ENCODE results near the gene PGRMC2. TPM values are rescaled to one million over a fixed set of nuclear protein-coding genes. Genes with fewer than 3 reads are reported as not detected.

PGRMC2 gene
- total and polyA plus RNA-seq, 9 donors: 18.3 to 75.4 (median 61.9) TPM

DNA sequence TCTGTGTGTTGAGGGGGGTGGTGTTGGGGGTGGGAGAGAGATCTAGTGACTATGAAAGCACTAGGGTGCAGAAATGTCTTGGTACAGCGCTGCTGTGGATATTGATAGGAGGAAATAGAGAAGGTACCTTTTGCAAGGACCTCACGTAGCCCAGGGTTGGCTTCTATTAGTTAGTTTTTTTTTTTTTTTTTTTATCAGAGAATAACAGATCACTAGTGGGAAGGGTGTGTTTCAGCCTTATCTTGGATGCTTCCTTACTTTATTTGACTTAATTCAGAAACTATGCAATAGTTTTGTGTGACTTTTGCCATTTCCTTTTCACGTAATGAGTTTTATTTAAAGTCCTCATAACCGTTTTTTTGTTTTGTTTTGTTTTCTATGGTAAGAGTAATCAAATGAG, 16.4 kb upstream of the PGRMC2 start:
- WGBS (ENCODE audit: insufficient coverage): no CpG with 5 or more reads among the region's 4 CpGs
- Histone ChIP-seq H3K4me3 (ENCODE audit: low read length) (no peak overlapping the region), H3K4me1 (ENCODE audit: control insufficient read depth, insufficient read depth, low read length) (no peaks in the 10 kb centered on the region), H3K27ac (ENCODE audit: low read length) (no peak overlapping the region), H3K27me3 (ENCODE audit: control insufficient read depth, insufficient read depth, low read length) (no peaks in the 10 kb centered on the region), H3K36me3 (ENCODE audit: control insufficient read depth, insufficient read depth, low read length) (no peaks in the 10 kb centered on the region), H3K9me3 (replicated peaks; ENCODE audit: control insufficient read depth, low read depth, low read length) (no peaks in the 10 kb centered on the region)
- DNase-seq: no peak

DNA sequence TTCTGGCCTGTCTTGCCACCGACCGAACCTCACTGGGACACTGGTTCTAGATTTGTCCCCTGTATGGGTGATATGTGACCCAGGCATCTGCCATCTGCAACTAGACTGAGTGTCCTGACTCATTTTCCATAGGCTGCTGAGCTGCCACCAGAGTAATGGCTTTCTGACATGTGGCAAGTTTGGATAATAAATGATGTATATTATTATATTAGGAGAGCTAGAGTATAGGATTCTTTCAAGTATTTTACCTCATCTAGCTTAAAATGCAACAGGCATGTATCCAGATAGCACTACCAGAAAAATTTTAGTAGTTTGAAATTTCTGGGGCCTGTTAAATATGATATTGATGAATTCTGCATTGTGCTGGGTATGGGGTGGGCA, 15.8 kb upstream of the PGRMC2 start:
- WGBS (ENCODE audit: insufficient coverage): no CpG with 5 or more reads among the region's 2 CpGs
- H3K27ac ChIP-seq (ENCODE audit: low read length): no peak overlapping the region

DNA sequence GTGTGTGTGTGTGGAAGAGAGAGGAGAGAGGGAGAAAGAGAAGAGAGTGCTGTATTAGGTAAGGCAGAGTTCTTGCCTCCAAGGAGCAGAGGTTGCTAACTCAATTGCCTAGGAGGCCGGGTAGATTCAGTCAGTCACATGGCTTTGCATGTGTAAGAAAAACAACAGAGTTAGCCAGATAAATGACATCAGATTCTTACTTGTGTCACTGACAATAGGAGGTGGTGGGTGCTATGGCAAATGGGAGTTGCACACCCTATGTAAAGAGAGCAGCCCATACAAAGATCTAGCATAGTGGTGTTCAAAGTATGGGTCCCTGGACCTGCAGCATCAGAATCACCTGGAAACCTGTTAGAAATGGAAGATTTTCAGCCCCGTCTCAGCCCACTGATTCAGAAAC, 14.4 kb upstream of the PGRMC2 start:
- no peak overlapping the region for H3K4me3 ChIP-seq (ENCODE audit: low read length)
- H3K9me3 ChIP-seq (replicated peaks; ENCODE audit: control insufficient read depth, low read depth, low read length): no peaks in the 10 kb centered on the region
- no peaks in the 10 kb centered on the region for H3K36me3 ChIP-seq (ENCODE audit: control insufficient read depth, insufficient read depth, low read length)
- H3K4me1 ChIP-seq (ENCODE audit: control insufficient read depth, insufficient read depth, low read length): no peaks in the 10 kb centered on the region
- H3K27ac ChIP-seq (ENCODE audit: low read length): no peak overlapping the region
- 88% methylated on average over 2 of the region's 2 CpGs for WGBS (ENCODE audit: insufficient coverage)
- DNase-seq: no peak
- H3K27me3 ChIP-seq (ENCODE audit: control insufficient read depth, insufficient read depth, low read length): no peaks in the 10 kb centered on the region

More for the DNA sequence above, 15.8 kb upstream of the PGRMC2 start:
- no peaks in the 10 kb centered on the region for H3K4me1 ChIP-seq (ENCODE audit: control insufficient read depth, insufficient read depth, low read length)
- no peak for DNase-seq
- no peaks in the 10 kb centered on the region for H3K9me3 ChIP-seq (replicated peaks; ENCODE audit: control insufficient read depth, low read depth, low read length)
- H3K4me3 ChIP-seq (ENCODE audit: low read length): no peak overlapping the region
- H3K27me3 ChIP-seq (ENCODE audit: control insufficient read depth, insufficient read depth, low read length): no peaks in the 10 kb centered on the region
- no peaks in the 10 kb centered on the region for H3K36me3 ChIP-seq (ENCODE audit: control insufficient read depth, insufficient read depth, low read length)

DNA sequence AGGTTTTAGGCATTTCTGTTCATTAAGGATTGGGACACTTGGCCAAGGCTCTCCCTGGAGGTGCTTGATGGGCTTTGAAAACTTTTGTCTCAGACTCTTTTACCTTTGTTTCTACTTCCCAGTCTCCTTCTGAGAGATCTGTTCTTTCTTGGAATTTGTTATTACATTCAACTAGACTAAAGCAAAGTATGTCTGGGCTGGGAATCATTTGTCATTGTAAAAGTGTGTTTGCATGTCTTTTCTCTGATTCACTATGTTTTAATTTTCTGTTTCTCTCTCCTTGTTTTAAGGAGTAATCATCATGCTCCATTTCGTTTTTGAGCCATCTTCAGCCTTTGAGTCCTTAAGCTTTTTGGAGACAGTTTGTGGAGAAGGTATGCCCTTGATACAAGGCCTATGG, 12.2 kb upstream of the PGRMC2 start:
- Histone ChIP-seq H3K27ac (ENCODE audit: low read length) (no peak overlapping the region), H3K9me3 (replicated peaks; ENCODE audit: control insufficient read depth, low read depth, low read length) (no peaks in the 10 kb centered on the region), H3K36me3 (ENCODE audit: control insufficient read depth, insufficient read depth, low read length) (no peaks in the 10 kb centered on the region), H3K4me3 (ENCODE audit: low read length) (no peak overlapping the region), H3K4me1 (ENCODE audit: control insufficient read depth, insufficient read depth, low read length) (no peaks in the 10 kb centered on the region), H3K27me3 (ENCODE audit: control insufficient read depth, insufficient read depth, low read length) (no peaks in the 10 kb centered on the region)
- no CpG with 5 or more reads among the region's 1 CpG for WGBS (ENCODE audit: insufficient coverage)
- DNase-seq: no peak

DNA sequence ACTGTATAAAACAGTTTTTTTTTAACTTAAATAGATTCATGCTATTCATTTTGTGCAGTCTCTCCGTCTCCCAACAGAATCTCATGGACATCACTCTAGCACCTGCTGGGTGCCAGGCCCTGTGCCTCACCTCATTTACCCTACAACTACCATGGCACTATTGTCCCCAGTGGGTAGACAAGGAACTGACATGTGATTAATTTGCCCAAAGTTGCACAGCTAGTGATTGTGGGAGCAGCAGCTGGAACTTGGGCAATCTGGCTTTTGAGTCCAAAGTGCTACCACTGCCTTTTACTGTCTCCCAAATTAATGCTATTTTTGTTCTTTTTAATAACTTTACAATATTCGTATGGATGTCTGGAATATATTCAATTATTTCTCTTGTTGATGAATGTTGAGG, 11.2 kb upstream of the PGRMC2 start:
- H3K4me3 ChIP-seq (ENCODE audit: low read length): no peak overlapping the region
- WGBS (ENCODE audit: insufficient coverage): no CpG with 5 or more reads among the region's 2 CpGs
- H3K9me3 ChIP-seq (replicated peaks; ENCODE audit: control insufficient read depth, low read depth, low read length): no peaks in the 10 kb centered on the region
- no peaks in the 10 kb centered on the region for H3K4me1 ChIP-seq (ENCODE audit: control insufficient read depth, insufficient read depth, low read length)
- H3K27me3 ChIP-seq (ENCODE audit: control insufficient read depth, insufficient read depth, low read length): no peaks in the 10 kb centered on the region
- H3K27ac ChIP-seq (ENCODE audit: low read length): no peak overlapping the region
- DNase-seq: no peak
- no peaks in the 10 kb centered on the region for H3K36me3 ChIP-seq (ENCODE audit: control insufficient read depth, insufficient read depth, low read length)

DNA sequence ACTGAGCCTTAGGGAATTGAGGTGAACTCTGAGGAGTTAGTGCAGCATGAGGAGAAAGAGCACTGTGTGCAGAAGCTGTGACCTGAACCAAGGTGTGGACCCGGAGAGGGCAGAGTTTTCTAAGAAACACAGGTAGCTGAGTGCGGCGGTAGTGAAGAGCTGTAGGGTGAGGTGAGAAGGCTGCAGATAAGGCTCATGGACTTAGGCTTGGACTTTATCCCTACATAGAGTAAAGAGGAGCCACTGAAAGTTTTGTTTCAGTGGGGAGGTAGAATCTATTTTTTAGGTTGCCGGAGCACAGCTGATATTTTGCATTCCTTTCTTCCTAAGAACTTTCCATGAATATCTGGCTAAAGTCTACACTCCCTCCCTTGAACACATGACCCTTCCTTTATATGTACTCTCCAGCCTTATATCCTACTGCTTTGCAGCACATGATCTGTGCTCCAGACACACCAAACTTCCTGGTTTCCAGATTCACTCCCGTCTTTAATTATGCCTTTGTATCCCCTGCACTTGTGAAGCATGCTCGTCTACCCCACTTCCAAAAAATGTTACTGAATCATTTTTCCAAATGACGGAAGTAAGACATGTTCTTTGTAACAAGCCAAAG, 10.6 kb upstream of the PGRMC2 start:
- WGBS (ENCODE audit: insufficient coverage): 100% methylated on average over 1 of the region's 7 CpGs
- Histone ChIP-seq H3K4me1 (ENCODE audit: control insufficient read depth, insufficient read depth, low read length) (no peaks in the 10 kb centered on the region), H3K36me3 (ENCODE audit: control insufficient read depth, insufficient read depth, low read length) (no peaks in the 10 kb centered on the region), H3K27ac (ENCODE audit: low read length) (no peak overlapping the region), H3K27me3 (ENCODE audit: control insufficient read depth, insufficient read depth, low read length) (no peaks in the 10 kb centered on the region), H3K9me3 (replicated peaks; ENCODE audit: control insufficient read depth, low read depth, low read length) (no peaks in the 10 kb centered on the region), H3K4me3 (ENCODE audit: low read length) (no peak overlapping the region)
- DNase-seq: no peak

DNA sequence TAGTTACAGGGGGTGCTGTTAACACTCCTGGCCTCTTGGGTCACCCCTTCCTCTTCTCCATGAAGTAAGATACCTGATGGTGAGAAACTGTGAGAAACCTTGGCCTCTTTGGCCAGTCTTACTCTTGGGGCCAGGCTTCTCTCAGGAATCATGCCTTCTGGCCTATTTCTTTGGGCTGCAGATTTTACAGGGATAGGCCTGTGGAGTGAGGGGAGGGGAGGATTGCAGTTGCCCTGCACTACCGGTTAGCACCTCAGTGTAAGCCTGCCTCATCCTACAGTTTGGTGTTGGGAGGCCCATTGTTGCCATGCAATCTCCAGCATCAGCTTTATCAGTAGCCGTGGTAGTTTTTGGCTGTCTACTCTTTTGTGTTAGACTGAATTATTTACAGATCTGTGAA, 7.6 kb upstream of the PGRMC2 start:
- no peaks in the 10 kb centered on the region for H3K4me1 ChIP-seq (ENCODE audit: control insufficient read depth, insufficient read depth, low read length)
- WGBS (ENCODE audit: insufficient coverage): no CpG with 5 or more reads among the region's 2 CpGs

DNA sequence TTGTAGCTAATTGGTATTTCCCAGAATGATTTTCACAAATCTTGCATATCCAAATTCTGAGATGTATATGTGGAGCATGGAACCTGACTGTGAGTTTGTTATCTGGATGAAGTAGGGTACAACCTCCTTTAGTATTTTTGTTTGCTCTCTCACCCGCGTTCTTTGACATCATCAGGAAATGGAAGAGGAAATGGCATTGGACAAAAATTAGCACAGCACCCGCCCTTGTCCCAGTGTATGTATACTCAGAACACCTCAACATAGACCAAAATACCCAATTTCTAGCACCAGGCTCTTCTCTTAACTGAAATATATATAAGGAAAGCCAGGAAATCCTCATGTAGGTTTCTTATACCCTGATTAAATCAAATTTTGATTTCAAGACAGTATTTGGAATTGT, 6.9 kb upstream of the PGRMC2 start:
- no peak overlapping the region for H3K27ac ChIP-seq (ENCODE audit: low read length)
- H3K36me3 ChIP-seq (ENCODE audit: control insufficient read depth, insufficient read depth, low read length): no peaks in the 10 kb centered on the region
- WGBS (ENCODE audit: insufficient coverage): no CpG with 5 or more reads among the region's 3 CpGs
- no peaks in the 10 kb centered on the region for H3K4me1 ChIP-seq (ENCODE audit: control insufficient read depth, insufficient read depth, low read length)
- H3K4me3 ChIP-seq (ENCODE audit: low read length): no peak overlapping the region
- no peak for DNase-seq
- no peaks in the 10 kb centered on the region for H3K27me3 ChIP-seq (ENCODE audit: control insufficient read depth, insufficient read depth, low read length)
- no peaks in the 10 kb centered on the region for H3K9me3 ChIP-seq (replicated peaks; ENCODE audit: control insufficient read depth, low read depth, low read length)

More for the DNA sequence above, 7.6 kb upstream of the PGRMC2 start:
- H3K9me3 ChIP-seq (replicated peaks; ENCODE audit: control insufficient read depth, low read depth, low read length): no peaks in the 10 kb centered on the region
- no peak overlapping the region for H3K27ac ChIP-seq (ENCODE audit: low read length)
- H3K27me3 ChIP-seq (ENCODE audit: control insufficient read depth, insufficient read depth, low read length): no peaks in the 10 kb centered on the region
- no peaks in the 10 kb centered on the region for H3K36me3 ChIP-seq (ENCODE audit: control insufficient read depth, insufficient read depth, low read length)
- H3K4me3 ChIP-seq (ENCODE audit: low read length): no peak overlapping the region
- DNase-seq: no peak

DNA sequence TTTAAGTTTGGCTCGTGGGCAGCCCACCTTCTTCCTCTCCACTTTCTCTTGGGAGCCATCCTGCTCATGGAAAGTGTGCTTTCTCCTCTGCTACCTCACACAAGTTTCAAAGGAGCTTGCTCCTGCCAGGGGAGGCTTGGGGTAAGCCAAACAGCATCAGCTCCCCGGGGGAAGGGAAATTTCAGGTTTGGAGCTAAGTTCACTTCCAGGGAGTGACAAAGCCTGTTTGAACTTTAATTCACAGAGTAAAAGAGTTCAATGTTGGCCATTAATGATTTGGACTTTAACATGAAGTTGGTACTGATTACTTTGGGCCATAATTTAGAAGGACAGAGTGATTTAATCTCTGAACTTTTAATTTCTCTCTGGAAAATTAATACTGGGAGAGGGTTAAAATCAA, 4.7 kb upstream of the PGRMC2 start:
- Histone ChIP-seq H3K36me3 (ENCODE audit: control insufficient read depth, insufficient read depth, low read length) (no peaks in the 10 kb centered on the region), H3K4me1 (ENCODE audit: control insufficient read depth, insufficient read depth, low read length) (peaks cover 5% of the 10 kb centered on the region), H3K9me3 (replicated peaks; ENCODE audit: control insufficient read depth, low read depth, low read length) (no peaks in the 10 kb centered on the region), H3K27ac (ENCODE audit: low read length) (no peak overlapping the region), H3K4me3 (ENCODE audit: low read length) (no peak overlapping the region), H3K27me3 (ENCODE audit: control insufficient read depth, insufficient read depth, low read length) (no peaks in the 10 kb centered on the region)
- DNase-seq: no peak
- WGBS (ENCODE audit: insufficient coverage): 67% methylated on average over 1 of the region's 2 CpGs

DNA sequence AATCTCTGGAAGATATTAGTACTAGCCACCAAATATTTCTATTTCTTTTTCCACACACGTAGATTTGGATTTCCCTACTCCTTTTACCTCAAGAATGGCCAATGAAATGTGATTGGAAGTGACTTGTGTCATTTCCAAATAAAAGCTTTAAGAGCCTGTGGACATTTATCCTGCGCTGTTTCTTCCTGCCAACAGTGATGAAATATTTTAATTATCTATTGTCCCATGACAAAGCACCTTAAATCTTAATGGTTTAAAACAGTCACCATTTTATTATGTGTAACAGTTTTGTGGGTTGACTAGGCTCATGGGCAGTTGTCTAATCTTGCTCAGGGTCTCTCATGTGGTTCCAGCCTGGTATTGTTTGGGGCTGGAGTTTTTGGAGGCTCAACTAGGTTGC, 3.5 kb upstream of the PGRMC2 start:
- Histone ChIP-seq H3K27me3 (ENCODE audit: control insufficient read depth, insufficient read depth, low read length) (no peaks in the 10 kb centered on the region), H3K4me3 (ENCODE audit: low read length) (no peak overlapping the region), H3K27ac (ENCODE audit: low read length) (no peak overlapping the region), H3K36me3 (ENCODE audit: control insufficient read depth, insufficient read depth, low read length) (no peaks in the 10 kb centered on the region), H3K4me1 (ENCODE audit: control insufficient read depth, insufficient read depth, low read length) (peaks cover 5% of the 10 kb centered on the region), H3K9me3 (replicated peaks; ENCODE audit: control insufficient read depth, low read depth, low read length) (no peaks in the 10 kb centered on the region)
- DNase-seq: no peak
- WGBS (ENCODE audit: insufficient coverage): no CpG with 5 or more reads among the region's 2 CpGs

DNA sequence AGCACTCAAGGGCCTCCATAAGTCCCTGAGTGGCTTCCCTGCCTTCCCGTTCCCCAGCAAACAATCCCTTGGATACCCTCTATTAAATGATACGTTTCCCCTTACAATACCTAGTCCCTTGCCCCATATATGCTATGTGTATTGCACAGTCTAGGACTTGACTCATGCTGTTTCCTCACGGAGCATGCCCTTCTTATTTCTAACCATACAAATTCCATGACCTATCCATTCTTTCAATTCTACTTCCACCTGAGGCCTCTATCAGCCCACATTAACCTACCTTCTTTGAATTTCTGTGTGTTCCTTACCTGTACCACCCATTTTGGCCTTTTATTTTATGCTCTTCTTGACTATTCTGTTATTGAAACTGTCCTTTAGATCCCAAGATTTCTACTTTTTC, 2.9 kb upstream of the PGRMC2 start:
- no peaks in the 10 kb centered on the region for H3K27me3 ChIP-seq (ENCODE audit: control insufficient read depth, insufficient read depth, low read length)
- no peak overlapping the region for H3K4me3 ChIP-seq (ENCODE audit: low read length)
- H3K27ac ChIP-seq (ENCODE audit: low read length): no peak overlapping the region
- no peaks in the 10 kb centered on the region for H3K36me3 ChIP-seq (ENCODE audit: control insufficient read depth, insufficient read depth, low read length)
- 83% methylated on average over 2 of the region's 3 CpGs for WGBS (ENCODE audit: insufficient coverage)
- DNase-seq: no peak
- H3K9me3 ChIP-seq (replicated peaks; ENCODE audit: control insufficient read depth, low read depth, low read length): no peaks in the 10 kb centered on the region
- H3K4me1 ChIP-seq (ENCODE audit: control insufficient read depth, insufficient read depth, low read length): peaks cover 5% of the 10 kb centered on the region
